HepG2 (cell line): ENCODE results near the gene SNX9. TPM values are rescaled to one million over a fixed set of nuclear protein-coding genes. Genes with fewer than 3 reads are reported as not detected.

Source experiments
- CEBPG ChIP-seq: IDR thresholded peaks from 2 replicates; pipeline ENCODE4 v1.6.1; 2016
- EP300 ChIP-seq, 3 experiments: sonication (generic) in 1 of 3; formaldehyde crosslinking in 1 of 3; IDR thresholded peaks; 2 replicates each; pipeline versions ENCODE4 v1.5.1 to v1.6.1; 2011 to 2020; ENCODE audit warnings: low read depth in 2 of 3, low read length in 2 of 3, borderline replicate concordance in 1 of 3, improper control_type of control experiment in 1 of 3, mild to moderate bottlenecking in 1 of 3, missing genetic modification reagents in 1 of 3, moderate library complexity in 1 of 3
- GATA4 ChIP-seq: sonication (generic); IDR thresholded peaks from 2 replicates; pipeline ENCODE4 v1.6.1; 2016; ENCODE audit warnings: antibody characterized with exemption, low read depth, borderline replicate concordance
- GPN1 ChIP-seq: sonication (generic); formaldehyde crosslinking; IDR thresholded peaks from 2 replicates; pipeline ENCODE4 v1.5.1; 2020; ENCODE audit warnings: missing genetic modification reagents, borderline replicate concordance
- JDP2 ChIP-seq: sonication (generic); formaldehyde crosslinking; IDR thresholded peaks from 2 replicates; pipeline ENCODE4 v1.8.1; 2022; ENCODE audit warnings: missing genetic modification reagents, borderline replicate concordance
- KDM1A ChIP-seq: IDR thresholded peaks from 2 replicates; pipeline ENCODE4 v1.6.1; 2016; ENCODE audit warnings: missing compliant biosample characterization
- MXI1 ChIP-seq: IDR thresholded peaks from 3 replicates; pipeline ENCODE4 v1.6.1; 2012; ENCODE audit warnings: low read depth, low read length, inconsistent platforms, borderline replicate concordance
- NFE2L1 ChIP-seq: sonication (generic); formaldehyde crosslinking; IDR thresholded peaks from 2 replicates; pipeline ENCODE4 v1.4.0; 2020; ENCODE audit warnings: missing genetic modification reagents, mild to moderate bottlenecking, borderline replicate concordance
- PHF21A ChIP-seq: sonication (generic); formaldehyde crosslinking; IDR thresholded peaks from 2 replicates; pipeline ENCODE4 v1.5.0; 2020; ENCODE audit warnings: mild to moderate bottlenecking, missing genetic modification reagents
- RCOR2 ChIP-seq: IDR thresholded peaks from 2 replicates; pipeline ENCODE4 v1.6.1; 2016; ENCODE audit warnings: missing biosample characterization, missing genetic modification reagents
- SALL1 ChIP-seq: sonication (generic); formaldehyde crosslinking; IDR thresholded peaks from 2 replicates; pipeline ENCODE4 v1.8.0; 2022; ENCODE audit warnings: mild to moderate bottlenecking, missing genetic modification reagents
- SOX5 ChIP-seq: IDR thresholded peaks from 2 replicates; pipeline ENCODE4 v1.6.1; 2016; ENCODE audit warnings: borderline replicate concordance
- SOX6 ChIP-seq, 2 experiments: fragments of 450-650 bp in 1 of 2; sonication (generic) in 1 of 2; formaldehyde crosslinking in 1 of 2; IDR thresholded peaks; 2 replicates each; pipeline versions ENCODE4 v1.4.0 to v1.6.1; 2017 to 2020; ENCODE audit warnings: antibody characterized with exemption in 1 of 2, mild to moderate bottlenecking in 1 of 2, missing genetic modification reagents in 1 of 2
- TBX3 ChIP-seq: fragments of 450-650 bp; IDR thresholded peaks from 2 replicates; pipeline ENCODE4 v1.6.1; 2017; ENCODE audit warnings: antibody characterized with exemption, mild to moderate bottlenecking, inconsistent platforms, borderline replicate concordance
- THYN1 ChIP-seq: sonication (generic); formaldehyde crosslinking; IDR thresholded peaks from 2 replicates; pipeline ENCODE4 v1.8.1; 2023; ENCODE audit warnings: low read depth, mild to moderate bottlenecking, moderate library complexity, missing genetic modification reagents, borderline replicate concordance
- ZEB1 ChIP-seq: IDR thresholded peaks from 2 replicates; pipeline ENCODE4 v1.6.1; 2012; ENCODE audit warnings: mild to moderate bottlenecking, low read depth, inconsistent platforms; ENCODE audit not compliant: insufficient replicate concordance
- ZFP36 ChIP-seq: fragments of 150-350 bp; IDR thresholded peaks from 2 replicates; pipeline ENCODE4 v1.6.1; 2018; ENCODE audit warnings: borderline replicate concordance, low read length, low read depth; ENCODE audit not compliant: partially characterized antibody
- ZNF3 ChIP-seq: IDR thresholded peaks from 2 replicates; pipeline ENCODE4 v1.7.0; 2017; ENCODE audit warnings: inconsistent platforms
- ZNF557 ChIP-seq: sonication (generic); formaldehyde crosslinking; IDR thresholded peaks from 2 replicates; pipeline ENCODE4 v1.4.0; 2020; ENCODE audit warnings: missing genetic modification reagents
- ZNF564 ChIP-seq: sonication (generic); formaldehyde crosslinking; IDR thresholded peaks from 2 replicates; pipeline ENCODE4 v1.8.1; 2023; ENCODE audit warnings: mild to moderate bottlenecking, missing genetic modification reagents
- polyA plus RNA-seq, 8 experiments: library from polyadenylated mRNA; depleted of rRNA in 3 of 8; stranded (reverse) in 7 of 8; unstranded in 1 of 8; fragments of >200 nt; fragmentation: Illumina TruSeq in 4 of 8; extraction: Trizol in 4 of 8; gene quantifications; 2 replicates each; pipeline versions ENCODE4 v1.2.1 to v1.2.3, GENCODE V29; 2011 to 2016; ENCODE audit warnings: low read depth in 4 of 8, missing spikeins in 1 of 8, mixed read lengths in 1 of 8; ENCODE audit not compliant: insufficient read depth in 1 of 8
- total RNA-seq, 5 experiments: library from RNA; depleted of rRNA; stranded (reverse); fragments of >200 nt; fragmentation: Illumina TruSeq; extraction: Trizol; gene quantifications; 2 replicates each; pipeline ENCODE4 v1.2.3, GENCODE V29; 2016; ENCODE audit warnings: low read depth in 1 of 5
- TF ChIP-seq, protein P1 (sequence below): sonication (generic); formaldehyde crosslinking; IDR thresholded peaks from 2 replicates; pipeline ENCODE4 v1.8.0; 2022; ENCODE audit warnings: missing genetic modification reagents, mild to moderate bottlenecking, moderate library complexity, borderline replicate concordance
- TF ChIP-seq, protein P2 (sequence below): IDR thresholded peaks from 2 replicates; pipeline ENCODE4 v1.4.0; 2020; ENCODE audit warnings: mild to moderate bottlenecking, missing genetic modification reagents
- TF ChIP-seq, protein P3 (sequence below): sonication (generic); formaldehyde crosslinking; IDR thresholded peaks from 2 replicates; pipeline ENCODE4 v1.5.0; 2020; ENCODE audit warnings: mild to moderate bottlenecking, missing genetic modification reagents, borderline replicate concordance

SNX9 gene
- total and polyA plus RNA-seq, 2 of the 13 experiments (the other 11 are each of a cell fraction or from before 2014, with no cell fraction given) = 21.9 to 36.0 TPM

DNA sequence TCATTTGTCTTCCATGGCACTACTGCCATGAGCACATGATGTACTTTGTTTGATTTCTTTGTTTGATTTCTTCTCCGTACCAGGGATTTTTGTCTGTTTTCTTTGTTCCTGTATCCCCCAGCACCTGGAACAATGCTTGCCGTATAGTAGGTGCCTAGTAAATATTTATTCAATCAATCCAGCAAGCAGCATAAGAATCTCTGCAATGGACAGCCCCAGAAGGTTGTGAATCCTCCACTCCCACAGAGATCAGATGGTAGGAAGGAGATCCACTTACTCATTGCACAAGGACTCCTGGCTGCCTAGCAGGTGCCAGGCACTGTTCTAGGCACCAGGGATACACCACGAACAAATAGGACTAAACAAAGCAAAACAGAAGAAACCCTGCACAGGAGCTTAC, 151.9 kb downstream of the SNX9 start (continued):
- TF ChIP-seq GPN1 (CRISPR knock-in tag) (no peak), TBX3 (peak; percentile 70; the same call in 1 of the 2 replicates), PHF21A (no peak), ZNF557 (CRISPR knock-in tag) (no peak), MXI1 (no peak), CEBPG (CRISPR knock-in tag) (peak; percentile 39; the same call in 1 of the 2 replicates), ZNF564 (CRISPR knock-in tag) (no peak), ZNF3 (CRISPR knock-in tag) (peak; percentile 84), GATA4 (no peak), THYN1 (no peak), NFE2L1 (CRISPR knock-in tag) (no peak), EP300 (IDR thresholded peaks at IDR 0.05; ENCODE audit: low read depth in 2 of 2, low read length in 2 of 2) (0 out of 4 replicates have a peak, but pooled peaks of 1 of the 2 experiments have one; percentile 12), EP300 (CRISPR knock-in tag; IDR thresholded peaks at IDR 0.05; ENCODE audit: borderline replicate concordance) (no peak), ZFP36 (no peak), JDP2 (CRISPR knock-in tag) (no peak), KDM1A (peak; percentile 77), SALL1 (0 out of 2 replicates have a peak, but pooled peaks have one; percentile 14), SOX6 (IDR thresholded peaks at IDR 0.05) (no peak), SOX6 (CRISPR knock-in tag; IDR thresholded peaks at IDR 0.05) (peak; percentile 98), ZEB1 (peak; percentile 32), RCOR2 (CRISPR knock-in tag) (0 out of 2 replicates have a peak, but pooled peaks have one; percentile 39), SOX5 (CRISPR knock-in tag) (peak; percentile 97)
- TF ChIP-seq, protein P1, sequence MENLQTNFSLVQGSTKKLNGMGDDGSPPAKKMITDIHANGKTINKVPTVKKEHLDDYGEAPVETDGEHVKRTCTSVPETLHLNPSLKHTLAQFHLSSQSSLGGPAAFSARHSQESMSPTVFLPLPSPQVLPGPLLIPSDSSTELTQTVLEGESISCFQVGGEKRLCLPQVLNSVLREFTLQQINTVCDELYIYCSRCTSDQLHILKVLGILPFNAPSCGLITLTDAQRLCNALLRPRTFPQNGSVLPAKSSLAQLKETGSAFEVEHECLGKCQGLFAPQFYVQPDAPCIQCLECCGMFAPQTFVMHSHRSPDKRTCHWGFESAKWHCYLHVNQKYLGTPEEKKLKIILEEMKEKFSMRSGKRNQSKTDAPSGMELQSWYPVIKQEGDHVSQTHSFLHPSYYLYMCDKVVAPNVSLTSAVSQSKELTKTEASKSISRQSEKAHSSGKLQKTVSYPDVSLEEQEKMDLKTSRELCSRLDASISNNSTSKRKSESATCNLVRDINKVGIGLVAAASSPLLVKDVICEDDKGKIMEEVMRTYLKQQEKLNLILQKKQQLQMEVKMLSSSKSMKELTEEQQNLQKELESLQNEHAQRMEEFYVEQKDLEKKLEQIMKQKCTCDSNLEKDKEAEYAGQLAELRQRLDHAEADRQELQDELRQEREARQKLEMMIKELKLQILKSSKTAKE (CRISPR knock-in tag) = no peak
- TF ChIP-seq, protein P2, sequence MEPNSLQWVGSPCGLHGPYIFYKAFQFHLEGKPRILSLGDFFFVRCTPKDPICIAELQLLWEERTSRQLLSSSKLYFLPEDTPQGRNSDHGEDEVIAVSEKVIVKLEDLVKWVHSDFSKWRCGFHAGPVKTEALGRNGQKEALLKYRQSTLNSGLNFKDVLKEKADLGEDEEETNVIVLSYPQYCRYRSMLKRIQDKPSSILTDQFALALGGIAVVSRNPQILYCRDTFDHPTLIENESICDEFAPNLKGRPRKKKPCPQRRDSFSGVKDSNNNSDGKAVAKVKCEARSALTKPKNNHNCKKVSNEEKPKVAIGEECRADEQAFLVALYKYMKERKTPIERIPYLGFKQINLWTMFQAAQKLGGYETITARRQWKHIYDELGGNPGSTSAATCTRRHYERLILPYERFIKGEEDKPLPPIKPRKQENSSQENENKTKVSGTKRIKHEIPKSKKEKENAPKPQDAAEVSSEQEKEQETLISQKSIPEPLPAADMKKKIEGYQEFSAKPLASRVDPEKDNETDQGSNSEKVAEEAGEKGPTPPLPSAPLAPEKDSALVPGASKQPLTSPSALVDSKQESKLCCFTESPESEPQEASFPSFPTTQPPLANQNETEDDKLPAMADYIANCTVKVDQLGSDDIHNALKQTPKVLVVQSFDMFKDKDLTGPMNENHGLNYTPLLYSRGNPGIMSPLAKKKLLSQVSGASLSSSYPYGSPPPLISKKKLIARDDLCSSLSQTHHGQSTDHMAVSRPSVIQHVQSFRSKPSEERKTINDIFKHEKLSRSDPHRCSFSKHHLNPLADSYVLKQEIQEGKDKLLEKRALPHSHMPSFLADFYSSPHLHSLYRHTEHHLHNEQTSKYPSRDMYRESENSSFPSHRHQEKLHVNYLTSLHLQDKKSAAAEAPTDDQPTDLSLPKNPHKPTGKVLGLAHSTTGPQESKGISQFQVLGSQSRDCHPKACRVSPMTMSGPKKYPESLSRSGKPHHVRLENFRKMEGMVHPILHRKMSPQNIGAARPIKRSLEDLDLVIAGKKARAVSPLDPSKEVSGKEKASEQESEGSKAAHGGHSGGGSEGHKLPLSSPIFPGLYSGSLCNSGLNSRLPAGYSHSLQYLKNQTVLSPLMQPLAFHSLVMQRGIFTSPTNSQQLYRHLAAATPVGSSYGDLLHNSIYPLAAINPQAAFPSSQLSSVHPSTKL (CRISPR knock-in tag) = peak; percentile 55; the same call in 1 of the 2 replicates
- TF ChIP-seq, protein P3, sequence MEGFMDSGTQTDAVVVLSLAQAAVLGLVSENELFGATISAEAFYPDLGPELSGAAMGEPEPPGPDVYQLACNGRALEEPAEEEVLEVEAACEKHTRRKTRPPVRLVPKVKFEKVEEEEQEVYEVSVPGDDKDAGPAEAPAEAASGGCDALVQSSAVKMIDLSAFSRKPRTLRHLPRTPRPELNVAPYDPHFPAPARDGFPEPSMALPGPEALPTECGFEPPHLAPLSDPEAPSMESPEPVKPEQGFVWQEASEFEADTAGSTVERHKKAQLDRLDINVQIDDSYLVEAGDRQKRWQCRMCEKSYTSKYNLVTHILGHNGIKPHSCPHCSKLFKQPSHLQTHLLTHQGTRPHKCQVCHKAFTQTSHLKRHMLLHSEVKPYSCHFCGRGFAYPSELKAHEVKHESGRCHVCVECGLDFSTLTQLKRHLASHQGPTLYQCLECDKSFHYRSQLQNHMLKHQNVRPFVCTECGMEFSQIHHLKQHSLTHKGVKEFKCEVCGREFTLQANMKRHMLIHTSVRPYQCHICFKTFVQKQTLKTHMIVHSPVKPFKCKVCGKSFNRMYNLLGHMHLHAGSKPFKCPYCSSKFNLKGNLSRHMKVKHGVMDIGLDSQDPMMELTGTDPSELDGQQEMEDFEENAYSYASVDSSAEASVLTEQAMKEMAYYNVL (CRISPR knock-in tag) = no peak
